ENCODE data around the gene HHAT.

HHAT gene

DNA sequence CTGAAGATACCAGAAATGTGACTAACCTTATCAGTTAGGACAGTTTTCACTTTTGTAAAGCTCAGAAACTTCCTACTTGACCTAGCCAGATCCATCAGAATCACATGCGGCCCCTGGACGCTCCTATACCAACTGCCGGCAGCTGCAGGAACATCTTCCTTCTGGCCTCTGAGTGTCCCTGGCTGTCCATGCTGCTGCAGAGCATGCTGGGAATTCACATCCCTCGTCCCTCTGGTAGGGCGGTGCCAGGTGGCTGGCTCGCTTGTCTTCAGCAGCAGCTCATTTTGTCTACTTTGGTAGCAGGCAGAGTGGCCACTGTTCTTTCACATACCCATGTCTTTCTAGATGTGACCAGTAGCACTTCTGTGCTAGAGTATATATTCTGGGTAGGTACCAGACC lies 34.4 kb downstream of the HHAT start:
- Histone ChIP-seq H3K27me3 (ENCODE audit: insufficient read depth, low read length, poor library complexity, severe bottlenecking) (no peaks in the 10 kb centered on the region), H3K9me3 (ENCODE audit: insufficient read depth, low read depth, low read length) (no peaks in the 10 kb centered on the region), H3F3A (ENCODE audit: low read depth) (no peaks in the 10 kb centered on the region), H3K4me3 (ENCODE audit: low read length, poor library complexity, severe bottlenecking) (no peak overlapping the region), H3K36me3 (ENCODE audit: insufficient read depth, low read length) (no peaks in the 10 kb centered on the region), H3K9ac (ENCODE audit: low read depth, low read length, poor library complexity, severe bottlenecking) (no peak overlapping the region), H4K20me1 (ENCODE audit: insufficient read depth, low read length, poor library complexity, severe bottlenecking) (no peaks in the 10 kb centered on the region), H3K79me2 (ENCODE audit: insufficient read depth, low read length) (no peaks in the 10 kb centered on the region), H3K9me2 (replicated peaks; ENCODE audit: low read depth, low read length) (no peaks in the 10 kb centered on the region), H2AFZ (ENCODE audit: low read length) (no peak overlapping the region), H3K4me1 (ENCODE audit: insufficient read depth, low read length, poor library complexity, severe bottlenecking) (no peaks in the 10 kb centered on the region), H3K4me2 (ENCODE audit: low read depth, low read length, poor library complexity, severe bottlenecking) (no peak overlapping the region)
- TF ChIP-seq, protein P1, sequence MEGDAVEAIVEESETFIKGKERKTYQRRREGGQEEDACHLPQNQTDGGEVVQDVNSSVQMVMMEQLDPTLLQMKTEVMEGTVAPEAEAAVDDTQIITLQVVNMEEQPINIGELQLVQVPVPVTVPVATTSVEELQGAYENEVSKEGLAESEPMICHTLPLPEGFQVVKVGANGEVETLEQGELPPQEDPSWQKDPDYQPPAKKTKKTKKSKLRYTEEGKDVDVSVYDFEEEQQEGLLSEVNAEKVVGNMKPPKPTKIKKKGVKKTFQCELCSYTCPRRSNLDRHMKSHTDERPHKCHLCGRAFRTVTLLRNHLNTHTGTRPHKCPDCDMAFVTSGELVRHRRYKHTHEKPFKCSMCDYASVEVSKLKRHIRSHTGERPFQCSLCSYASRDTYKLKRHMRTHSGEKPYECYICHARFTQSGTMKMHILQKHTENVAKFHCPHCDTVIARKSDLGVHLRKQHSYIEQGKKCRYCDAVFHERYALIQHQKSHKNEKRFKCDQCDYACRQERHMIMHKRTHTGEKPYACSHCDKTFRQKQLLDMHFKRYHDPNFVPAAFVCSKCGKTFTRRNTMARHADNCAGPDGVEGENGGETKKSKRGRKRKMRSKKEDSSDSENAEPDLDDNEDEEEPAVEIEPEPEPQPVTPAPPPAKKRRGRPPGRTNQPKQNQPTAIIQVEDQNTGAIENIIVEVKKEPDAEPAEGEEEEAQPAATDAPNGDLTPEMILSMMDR (conservative IDR thresholded peaks at IDR 0.05; ENCODE audit: low read length), result no peak
- no peak for TF ChIP-seq EZH2phosphoT487 (IDR thresholded peaks at IDR 0.05; ENCODE audit: borderline replicate concordance)

DNA sequence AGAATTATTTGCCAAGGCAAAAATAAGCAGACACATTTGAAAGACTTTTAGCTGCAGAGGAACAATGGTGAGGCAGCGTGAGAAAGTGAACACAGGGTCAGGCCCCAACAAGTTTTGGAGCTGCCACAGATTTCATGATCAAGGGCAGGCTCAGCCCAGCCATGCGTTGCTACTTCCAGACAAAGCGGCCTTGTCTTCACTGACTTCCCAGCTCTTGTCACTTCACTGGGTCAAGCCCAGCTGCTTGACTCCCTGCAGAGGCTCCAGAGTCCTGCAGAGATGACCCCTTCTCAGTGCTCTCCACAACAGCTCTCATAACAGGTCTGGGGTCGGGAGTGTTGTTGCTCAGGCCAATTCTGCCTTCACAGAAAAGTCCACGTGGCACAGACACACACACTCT lies 35.8 kb downstream of the HHAT start:
- Histone ChIP-seq H3K4me2 (ENCODE audit: low read depth, low read length, poor library complexity, severe bottlenecking) (no peak overlapping the region), H3K4me3 (ENCODE audit: low read length, poor library complexity, severe bottlenecking) (no peak overlapping the region), H3K9me2 (replicated peaks; ENCODE audit: low read depth, low read length) (no peaks in the 10 kb centered on the region), H2AFZ (ENCODE audit: low read length) (no peak overlapping the region), H3K9ac (ENCODE audit: low read depth, low read length, poor library complexity, severe bottlenecking) (no peak overlapping the region), H3K9me3 (ENCODE audit: insufficient read depth, low read depth, low read length) (no peaks in the 10 kb centered on the region), H3K79me2 (ENCODE audit: insufficient read depth, low read length) (no peaks in the 10 kb centered on the region), H3K27me3 (ENCODE audit: insufficient read depth, low read length, poor library complexity, severe bottlenecking) (no peaks in the 10 kb centered on the region), H4K20me1 (ENCODE audit: insufficient read depth, low read length, poor library complexity, severe bottlenecking) (no peaks in the 10 kb centered on the region), H3K36me3 (ENCODE audit: insufficient read depth, low read length) (no peaks in the 10 kb centered on the region), H3F3A (ENCODE audit: low read depth) (no peaks in the 10 kb centered on the region), H3K4me1 (ENCODE audit: insufficient read depth, low read length, poor library complexity, severe bottlenecking) (no peaks in the 10 kb centered on the region)
- TF ChIP-seq EZH2phosphoT487 (IDR thresholded peaks at IDR 0.05; ENCODE audit: borderline replicate concordance), result no peak
- TF ChIP-seq, protein P1 (conservative IDR thresholded peaks at IDR 0.05; ENCODE audit: low read length), result no peak

DNA sequence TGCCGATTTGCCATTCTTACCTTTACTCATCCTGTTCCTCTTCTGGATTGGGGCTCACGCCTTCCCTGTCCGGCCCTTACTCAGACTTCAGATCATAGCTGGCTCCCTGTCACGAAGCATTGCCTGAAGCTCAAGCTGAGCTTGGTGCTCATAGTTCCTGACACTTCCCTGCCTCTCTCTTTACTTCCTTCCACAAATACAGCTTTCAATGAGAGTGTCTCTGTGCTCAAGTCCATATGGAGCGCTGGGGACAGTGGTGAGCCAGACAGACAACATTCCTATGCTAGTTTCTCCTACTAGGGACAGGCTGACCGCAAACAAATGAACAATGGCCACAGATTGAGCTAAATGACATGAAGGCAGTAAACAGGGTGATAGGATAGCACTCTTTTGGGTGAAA lies 38.1 kb downstream of the HHAT start:
- Histone ChIP-seq H3K4me1 (ENCODE audit: insufficient read depth, low read length, poor library complexity, severe bottlenecking) (no peaks in the 10 kb centered on the region), H3K79me2 (ENCODE audit: insufficient read depth, low read length) (no peaks in the 10 kb centered on the region), H3K36me3 (ENCODE audit: insufficient read depth, low read length) (no peaks in the 10 kb centered on the region), H2AFZ (ENCODE audit: low read length) (no peak overlapping the region), H3K4me2 (ENCODE audit: low read depth, low read length, poor library complexity, severe bottlenecking) (no peak overlapping the region), H4K20me1 (ENCODE audit: insufficient read depth, low read length, poor library complexity, severe bottlenecking) (no peaks in the 10 kb centered on the region), H3K4me3 (ENCODE audit: low read length, poor library complexity, severe bottlenecking) (no peak overlapping the region), H3K9me2 (replicated peaks; ENCODE audit: low read depth, low read length) (no peaks in the 10 kb centered on the region), H3F3A (ENCODE audit: low read depth) (no peaks in the 10 kb centered on the region), H3K27me3 (ENCODE audit: insufficient read depth, low read length, poor library complexity, severe bottlenecking) (no peaks in the 10 kb centered on the region), H3K9ac (ENCODE audit: low read depth, low read length, poor library complexity, severe bottlenecking) (no peak overlapping the region), H3K9me3 (ENCODE audit: insufficient read depth, low read depth, low read length) (no peaks in the 10 kb centered on the region)
- no peak for TF ChIP-seq EZH2phosphoT487 (IDR thresholded peaks at IDR 0.05; ENCODE audit: borderline replicate concordance)
- TF ChIP-seq, protein P1 (conservative IDR thresholded peaks at IDR 0.05; ENCODE audit: low read length), result no peak

Measured in Loucy (cell line).